Measurements from ENCODE around the gene RHOBTB3. TPM values are rescaled to one million over a fixed set of nuclear protein-coding genes. Genes with fewer than 3 reads are reported as not detected.

Gene RHOBTB3
- total RNA-seq, 1 experiment from 2014 or later, result 95.2 TPM

DNA sequence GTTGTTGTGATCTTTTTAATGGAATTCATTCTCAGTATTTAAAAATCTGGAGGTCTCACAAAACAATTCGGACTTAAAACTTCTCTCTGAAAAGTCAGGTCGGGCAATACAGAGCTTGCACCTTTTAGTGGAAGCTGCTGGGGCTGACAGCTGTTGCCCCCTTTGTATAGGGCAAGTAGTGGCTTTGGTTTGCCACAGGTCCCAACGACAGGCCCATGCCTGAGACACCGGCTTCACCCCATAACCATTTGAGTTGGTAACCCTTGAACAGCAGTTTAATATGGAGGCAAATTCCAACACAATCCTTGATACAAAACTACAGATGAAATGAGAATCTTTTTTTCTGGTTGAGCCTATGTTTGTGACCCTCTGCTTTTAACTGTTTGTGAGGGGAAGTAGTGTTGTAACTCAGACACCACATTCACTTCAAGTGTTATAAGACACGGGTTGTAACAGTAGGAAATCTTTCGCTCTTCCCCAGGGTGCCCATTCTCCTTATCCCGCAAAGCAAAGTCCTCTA lies 92.1 kb downstream of the RHOBTB3 start:
- Histone ChIP-seq H3K4me1 (ENCODE audit: control insufficient read depth, insufficient read depth, low read length) (peaks cover 23% of the 10 kb centered on the region), H3K27me3 (ENCODE audit: control insufficient read depth, insufficient read depth, low read length) (no peaks in the 10 kb centered on the region), H3K36me3 (ENCODE audit: control insufficient read depth, insufficient read depth, low read length) (peaks cover 2% of the 10 kb centered on the region; the same call in 1 of the 2 replicates), H3K4me3 (ENCODE audit: low read depth in 2 of 2, low read length in 2 of 2) (peak overlapping the region in 1 of 2 experiments; percentile 96; a peak in 2 of 4 replicates), H3K27ac (ENCODE audit: low read length) (peak overlapping the region; percentile 20), H3K9me3 (ENCODE audit: control insufficient read depth, insufficient read depth, low read depth, low read length) (no peaks in the 10 kb centered on the region)
- no TSS peak for BruUV-seq (replicated peaks)
- CTCF ChIA-PET, result interaction anchor here (0.7 kb wide), 1 partner anchor 11 kb away, joined by 3 read pairs; no protein-coding TSS in a partner anchor
- TF ChIP-seq SIN3A (IDR thresholded peaks at IDR 0.05; ENCODE audit: borderline replicate concordance, insufficient read depth, low read depth, low read length) (no peak), POLR2AphosphoS5 (IDR thresholded peaks at IDR 0.05; ENCODE audit: low read depth, low read length) (no peak)
- intact Hi-C loops (cut with micrococcal nuclease; ENCODE audit: unreplicated experiment), result no loop called here
- peak; percentile 31; the same call in 1 of the 2 replicates for ATAC-seq
- DNase-seq (ENCODE audit: low read depth, low spot score), result no peak
- POLR2A ChIA-PET, result interaction anchor here (0.5 to 0.6 kb wide), 2 partner anchors 17 to 56 kb away, joined by 5 to 8 read pairs; no protein-coding TSS in a partner anchor
- in situ Hi-C loops (cut with HindIII; ENCODE audit: low pct_unique_long_range_greater_than_20kb, low sequenced_read_pairs), result no loop called here

DNA sequence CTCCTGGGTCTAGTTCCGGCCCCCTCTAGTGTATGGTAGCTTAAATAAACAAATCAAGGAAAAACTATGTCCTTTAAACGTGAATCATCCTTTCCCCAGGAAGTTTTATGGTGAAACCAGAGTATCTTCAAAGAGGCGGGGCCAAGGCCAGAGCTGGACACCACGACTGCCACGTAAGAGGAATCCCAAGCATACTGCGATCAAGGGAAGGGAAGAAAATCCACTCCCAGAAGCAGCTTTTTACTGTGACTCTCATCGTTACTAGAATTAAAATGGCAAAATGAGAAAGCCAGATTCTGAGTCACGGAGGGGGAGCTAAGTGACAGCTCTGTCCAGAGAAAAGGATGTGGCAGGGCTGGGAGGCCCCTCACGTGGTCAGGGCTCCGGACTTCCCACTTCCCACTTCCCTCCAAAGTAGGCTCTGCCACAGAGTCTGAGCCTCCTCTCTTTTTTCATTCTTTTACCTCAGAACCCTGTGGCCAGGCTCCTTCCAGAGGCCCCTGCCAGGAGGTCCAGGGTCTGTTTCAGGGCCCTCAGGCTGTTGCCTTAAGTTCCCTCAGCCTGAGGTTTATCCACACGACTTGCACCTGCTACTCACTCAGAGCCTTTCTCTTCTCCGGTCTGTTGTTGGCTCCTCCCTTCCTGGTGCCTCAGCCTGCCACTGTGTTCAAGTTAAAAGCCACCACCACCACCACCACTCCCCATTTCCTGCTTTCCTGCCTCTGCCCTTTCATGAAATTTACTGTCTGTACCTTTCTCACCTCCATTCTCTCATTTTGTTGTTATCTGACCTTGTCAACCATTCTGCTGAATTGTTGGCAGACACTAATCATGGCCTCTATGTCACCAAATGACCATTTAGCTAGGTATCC lies 92.8 kb downstream of the RHOBTB3 start:
- CTCF ChIA-PET, result interaction anchor here (0.7 kb wide), 1 partner anchor 10 kb away, joined by 3 read pairs; no protein-coding TSS in a partner anchor
- BruUV-seq (replicated peaks), result no TSS peak

More for the DNA sequence above, 92.8 kb downstream of the RHOBTB3 start:
- peak overlapping the region in 1 of 2 experiments; percentile 96; a peak in 2 of 4 replicates for H3K4me3 ChIP-seq (ENCODE audit: low read depth in 2 of 2, low read length in 2 of 2)
- TF ChIP-seq, protein P1, sequence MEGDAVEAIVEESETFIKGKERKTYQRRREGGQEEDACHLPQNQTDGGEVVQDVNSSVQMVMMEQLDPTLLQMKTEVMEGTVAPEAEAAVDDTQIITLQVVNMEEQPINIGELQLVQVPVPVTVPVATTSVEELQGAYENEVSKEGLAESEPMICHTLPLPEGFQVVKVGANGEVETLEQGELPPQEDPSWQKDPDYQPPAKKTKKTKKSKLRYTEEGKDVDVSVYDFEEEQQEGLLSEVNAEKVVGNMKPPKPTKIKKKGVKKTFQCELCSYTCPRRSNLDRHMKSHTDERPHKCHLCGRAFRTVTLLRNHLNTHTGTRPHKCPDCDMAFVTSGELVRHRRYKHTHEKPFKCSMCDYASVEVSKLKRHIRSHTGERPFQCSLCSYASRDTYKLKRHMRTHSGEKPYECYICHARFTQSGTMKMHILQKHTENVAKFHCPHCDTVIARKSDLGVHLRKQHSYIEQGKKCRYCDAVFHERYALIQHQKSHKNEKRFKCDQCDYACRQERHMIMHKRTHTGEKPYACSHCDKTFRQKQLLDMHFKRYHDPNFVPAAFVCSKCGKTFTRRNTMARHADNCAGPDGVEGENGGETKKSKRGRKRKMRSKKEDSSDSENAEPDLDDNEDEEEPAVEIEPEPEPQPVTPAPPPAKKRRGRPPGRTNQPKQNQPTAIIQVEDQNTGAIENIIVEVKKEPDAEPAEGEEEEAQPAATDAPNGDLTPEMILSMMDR (IDR thresholded peaks at IDR 0.05), result no peak
- TF ChIP-seq, protein P2, sequence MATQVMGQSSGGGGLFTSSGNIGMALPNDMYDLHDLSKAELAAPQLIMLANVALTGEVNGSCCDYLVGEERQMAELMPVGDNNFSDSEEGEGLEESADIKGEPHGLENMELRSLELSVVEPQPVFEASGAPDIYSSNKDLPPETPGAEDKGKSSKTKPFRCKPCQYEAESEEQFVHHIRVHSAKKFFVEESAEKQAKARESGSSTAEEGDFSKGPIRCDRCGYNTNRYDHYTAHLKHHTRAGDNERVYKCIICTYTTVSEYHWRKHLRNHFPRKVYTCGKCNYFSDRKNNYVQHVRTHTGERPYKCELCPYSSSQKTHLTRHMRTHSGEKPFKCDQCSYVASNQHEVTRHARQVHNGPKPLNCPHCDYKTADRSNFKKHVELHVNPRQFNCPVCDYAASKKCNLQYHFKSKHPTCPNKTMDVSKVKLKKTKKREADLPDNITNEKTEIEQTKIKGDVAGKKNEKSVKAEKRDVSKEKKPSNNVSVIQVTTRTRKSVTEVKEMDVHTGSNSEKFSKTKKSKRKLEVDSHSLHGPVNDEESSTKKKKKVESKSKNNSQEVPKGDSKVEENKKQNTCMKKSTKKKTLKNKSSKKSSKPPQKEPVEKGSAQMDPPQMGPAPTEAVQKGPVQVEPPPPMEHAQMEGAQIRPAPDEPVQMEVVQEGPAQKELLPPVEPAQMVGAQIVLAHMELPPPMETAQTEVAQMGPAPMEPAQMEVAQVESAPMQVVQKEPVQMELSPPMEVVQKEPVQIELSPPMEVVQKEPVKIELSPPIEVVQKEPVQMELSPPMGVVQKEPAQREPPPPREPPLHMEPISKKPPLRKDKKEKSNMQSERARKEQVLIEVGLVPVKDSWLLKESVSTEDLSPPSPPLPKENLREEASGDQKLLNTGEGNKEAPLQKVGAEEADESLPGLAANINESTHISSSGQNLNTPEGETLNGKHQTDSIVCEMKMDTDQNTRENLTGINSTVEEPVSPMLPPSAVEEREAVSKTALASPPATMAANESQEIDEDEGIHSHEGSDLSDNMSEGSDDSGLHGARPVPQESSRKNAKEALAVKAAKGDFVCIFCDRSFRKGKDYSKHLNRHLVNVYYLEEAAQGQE (IDR thresholded peaks at IDR 0.05; ENCODE audit: insufficient read depth in 1 of 2, low read depth in 2 of 2, low read length in 1 of 2), result no peak
- TF ChIP-seq POLR2AphosphoS5 (IDR thresholded peaks at IDR 0.05; ENCODE audit: low read depth, low read length), result no peak
- TF ChIP-seq SIN3A (IDR thresholded peaks at IDR 0.05; ENCODE audit: borderline replicate concordance, insufficient read depth, low read depth, low read length), result no peak
- TF ChIP-seq TCF7L2 (IDR thresholded peaks at IDR 0.05; ENCODE audit: low read depth, low read length), result no peak
- peak; percentile 22 for ATAC-seq
- H3K27me3 ChIP-seq (ENCODE audit: control insufficient read depth, insufficient read depth, low read length), result no peaks in the 10 kb centered on the region
- POLR2A ChIA-PET, result interaction anchor here (0.6 kb wide), 1 partner anchor 18 kb away, joined by 8 read pairs; no protein-coding TSS in a partner anchor
- peak; percentile 82 for DNase-seq (ENCODE audit: low read depth, low spot score)
- H3K4me1 ChIP-seq (ENCODE audit: control insufficient read depth, insufficient read depth, low read length), result peaks cover 23% of the 10 kb centered on the region
- peak overlapping the region; percentile 20; the same call in 1 of the 2 replicates for H3K27ac ChIP-seq (ENCODE audit: low read length)
- no peaks in the 10 kb centered on the region for H3K9me3 ChIP-seq (ENCODE audit: control insufficient read depth, insufficient read depth, low read depth, low read length)
- peaks cover 2% of the 10 kb centered on the region; the same call in 1 of the 2 replicates for H3K36me3 ChIP-seq (ENCODE audit: control insufficient read depth, insufficient read depth, low read length)
- in situ Hi-C loops (cut with HindIII; ENCODE audit: low pct_unique_long_range_greater_than_20kb, low sequenced_read_pairs), result no loop called here
- intact Hi-C loops (cut with micrococcal nuclease; ENCODE audit: unreplicated experiment), result no loop called here

Measured in Panc1 (cell line).